ENCODE results near the gene GSN. TPM values are rescaled to one million over a fixed set of nuclear protein-coding genes. Genes with fewer than 3 reads are reported as not detected.

GSN gene
- total and polyA plus RNA-seq, 2 of the 8 experiments (the other 6 are each of a cell fraction or from before 2014, with no cell fraction given), result 52.3 to 94.5 TPM

DNA sequence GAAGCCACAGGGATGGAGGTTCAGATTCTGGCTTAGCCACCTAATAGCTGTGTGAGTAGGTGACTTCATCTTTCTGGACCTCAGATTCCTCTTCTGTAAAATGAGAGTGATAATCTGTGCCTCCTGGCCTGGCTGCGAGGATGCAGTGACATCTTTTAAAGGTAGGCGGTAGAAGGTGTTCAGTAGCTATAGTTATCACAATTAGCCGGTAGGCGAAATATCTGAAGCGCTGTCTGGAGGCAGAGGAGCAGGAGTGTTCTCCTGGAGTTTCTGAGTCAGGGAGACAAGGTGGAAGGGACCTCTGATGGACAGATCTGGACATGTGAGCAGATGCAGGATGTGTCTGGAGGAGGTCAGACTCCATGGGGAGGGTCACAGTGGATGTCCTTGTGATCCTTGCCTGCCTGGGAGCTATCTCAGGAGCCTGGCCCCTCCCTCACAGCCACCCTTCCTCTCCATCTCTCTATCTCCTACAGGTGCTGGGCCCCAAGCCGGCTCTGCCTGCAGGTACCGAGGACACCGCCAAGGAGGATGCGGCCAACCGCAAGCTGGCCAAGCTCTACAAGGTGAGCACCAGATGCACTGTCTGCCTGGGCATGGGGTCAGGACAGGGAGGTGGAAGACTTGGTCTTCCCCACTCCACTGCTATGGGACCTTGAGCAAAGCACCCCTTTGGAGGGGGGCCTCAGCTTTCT lies 45.6 kb downstream of the GSN start:
- Histone ChIP-seq H4K91ac (replicated peaks; ENCODE audit: insufficient read length, low read length) (no peak overlapping the region), H3K36me3 (ENCODE audit: control insufficient read depth in 2 of 4, insufficient read depth in 4 of 4, low read length in 3 of 4) (peaks cover 0 to 5% (median 1%) of the 10 kb centered on the region in 4 experiments; a peak in 3 of 8 replicates), H2AFZ (ENCODE audit: low read length) (no peak overlapping the region), H3K56ac (replicated peaks; ENCODE audit: insufficient read length, low read depth, low read length) (no peak overlapping the region), H3K23me2 (ENCODE audit: low read depth, low read length) (no peaks in the 10 kb centered on the region), H3K14ac (ENCODE audit: insufficient read length) (no peak overlapping the region), H3K4me2 (ENCODE audit: insufficient read depth in 1 of 2, low read depth in 2 of 2, low read length in 2 of 2) (no peak overlapping the region), H3K27me3 (replicated peaks in 1 of 4; ENCODE audit: control insufficient read depth in 3 of 4, extremely low read depth in 1 of 4, insufficient read depth in 3 of 4, low read length in 3 of 4) (no peaks in the 10 kb centered on the region), H4K20me1 (replicated peaks in 1 of 2; ENCODE audit: control insufficient read depth in 1 of 2, insufficient read depth in 2 of 2, low read length in 2 of 2) (no peaks in the 10 kb centered on the region), H3K79me1 (ENCODE audit: low read depth, low read length) (no peaks in the 10 kb centered on the region), H3K9me3 (ENCODE audit: insufficient read depth in 2 of 2, low read depth in 1 of 2, low read length in 1 of 2) (no peaks in the 10 kb centered on the region), H3K79me2 (ENCODE audit: control insufficient read depth in 1 of 2, insufficient read depth in 2 of 2, low read length in 2 of 2) (no peaks in the 10 kb centered on the region), H2BK12ac (ENCODE audit: low read depth, low read length) (no peak overlapping the region), H2BK120ac (replicated peaks; ENCODE audit: low read depth, low read length) (no peak overlapping the region), H2AK5ac (ENCODE audit: low read depth, low read length) (no peak overlapping the region), H2BK20ac (ENCODE audit: low read length) (no peak overlapping the region), H3K9ac (replicated peaks in 1 of 4; ENCODE audit: extremely low read depth in 1 of 4, low read depth in 3 of 4, low read length in 3 of 4) (no peak overlapping the region), H3K4me1 (replicated peaks in 1 of 4; ENCODE audit: control insufficient read depth in 3 of 4, insufficient read depth in 4 of 4, low read length in 3 of 4) (no peaks in the 10 kb centered on the region), H4K8ac (ENCODE audit: extremely low read depth, insufficient read depth, low read length) (no peak overlapping the region), H2BK15ac (ENCODE audit: low read length) (no peak overlapping the region), H3K4me3 (ENCODE audit: extremely low read depth in 1 of 4, insufficient read depth in 2 of 4, low read depth in 3 of 4, low read length in 4 of 4) (no peak overlapping the region), H3K4ac (replicated peaks; ENCODE audit: insufficient read length, low read depth, low read length) (no peak overlapping the region), H3K27ac (ENCODE audit: low read depth, low read length) (no peak overlapping the region), H3K18ac (ENCODE audit: extremely low read depth, low read length) (no peak overlapping the region), H2BK5ac (ENCODE audit: low read depth, low read length) (no peak overlapping the region), H3K23ac (ENCODE audit: insufficient read length) (no peak overlapping the region), H4K5ac (ENCODE audit: insufficient read length, low read depth, low read length) (no peak overlapping the region)
- no peak for TF ChIP-seq SP1 (IDR thresholded peaks at IDR 0.05; ENCODE audit: low read depth, low read length)
- TF ChIP-seq SIN3A (conservative IDR thresholded peaks at IDR 0.05 in 1 of 2, IDR thresholded peaks at IDR 0.05 in 1 of 2; ENCODE audit: low read depth in 1 of 2, low read length in 2 of 2), result no peak
- no peak for TF ChIP-seq TCF12 (IDR thresholded peaks at IDR 0.05; ENCODE audit: low read depth, low read length)
- TF ChIP-seq PHF8 (conservative IDR thresholded peaks at IDR 0.05; ENCODE audit: low read depth, low read length), result no peak
- TF ChIP-seq YY1 (IDR thresholded peaks at IDR 0.05; ENCODE audit: low read depth, low read length), result no peak
- no peak for TF ChIP-seq KDM1A (IDR thresholded peaks at IDR 0.05; ENCODE audit: borderline replicate concordance, low read length)
- FAIRE-seq (no peak), DNase-seq (ENCODE audit: low read depth in 1 of 2, low spot score in 2 of 2) (no peak)
- CTCF ChIA-PET (ENCODE audit: partially characterized antibody), result interaction anchor here (0.7 to 9.9 kb wide), 8 partner anchors 14 to 121 kb away, joined by 3 to 197 read pairs (median 4); no protein-coding TSS in a partner anchor
- POLR2A ChIA-PET (ENCODE audit: partially characterized antibody), result interaction anchor here (1.3 kb wide), 1 partner anchor 41 kb away, joined by 3 read pairs; no protein-coding TSS in a partner anchor
- WGBS, 2 experiments (ENCODE audit: extremely low coverage in 1 of 2, insufficient coverage in 1 of 2, insufficient read length in 1 of 2, insufficient replicate concordance in 2 of 2, low coverage in 1 of 2, low lambda C conversion rate in 2 of 2, missing lambda C conversion rate in 1 of 2), result 93% methylated on average over 10 of the region's 10 CpGs; no CpG with 5 or more reads in 1 of the 2 experiments

All from H1 (cell line).